Right lobe of liver (tissue), 4 donors: Measurements from ENCODE around the gene VAC14.

Experiments used
- CTCF ChIP-seq, 4 donors: fragments of 200-600 bp in 3 of 4; fragments of 450-650 bp in 1 of 4; IDR thresholded peaks; one replicate each; pipeline versions ENCODE4 v1.5.1 to v1.8.0; 2016 to 2022; ENCODE audit warnings: antibody characterized with exemption in 4 of 4, mild to moderate bottlenecking in 2 of 4
- POLR2A ChIP-seq: fragments of 450-650 bp; IDR thresholded peaks from one replicate; pipeline ENCODE4 v1.6.1; 2017; ENCODE audit warnings: antibody characterized with exemption, mild to moderate bottlenecking
- donor health status: DM: no; HTN: no; CAD: no.
- donor health status: DM: no; HTN: no; CAD: no.
- donor health status: DM: no; HTN: yes; CAD: no.

GRCh38 chr16:70685061-70685937, 115.7 kb downstream of the VAC14 start:
- TF ChIP-seq CTCF (IDR thresholded peaks at IDR 0.05) (no peak), POLR2A (no peak)
